ENCODE measurements around the gene GPHA2. TPM values are rescaled to one million over a fixed set of nuclear protein-coding genes. Genes with fewer than 3 reads are reported as not detected.

The GPHA2 gene
- total RNA-seq, 1 donor from 2014 or later: not detected

DNA sequence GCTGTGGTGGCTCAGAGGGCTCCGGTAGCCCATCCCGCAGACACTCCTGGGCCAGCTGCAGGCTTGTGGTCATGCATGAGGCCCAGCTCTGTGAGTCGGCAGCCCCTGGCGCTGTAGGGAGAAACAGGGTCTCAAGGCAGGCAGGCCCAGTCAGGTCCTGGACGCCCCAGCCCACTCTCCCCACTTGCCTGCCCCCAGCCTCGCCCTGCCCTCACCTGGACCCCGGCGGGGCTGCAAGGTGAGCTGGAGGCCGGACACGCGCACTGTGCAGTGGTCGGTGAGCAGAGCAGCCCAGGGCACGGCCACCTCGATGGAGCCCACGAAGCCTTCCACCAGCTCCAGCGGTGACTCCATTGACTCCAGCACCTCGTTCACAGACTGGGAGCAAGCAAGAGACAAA, 21.6 kb downstream of the GPHA2 start:
- DNase-seq (ENCODE audit: low spot score): no peak
- intact Hi-C loops (cut with DNase I): no loop called here

DNA sequence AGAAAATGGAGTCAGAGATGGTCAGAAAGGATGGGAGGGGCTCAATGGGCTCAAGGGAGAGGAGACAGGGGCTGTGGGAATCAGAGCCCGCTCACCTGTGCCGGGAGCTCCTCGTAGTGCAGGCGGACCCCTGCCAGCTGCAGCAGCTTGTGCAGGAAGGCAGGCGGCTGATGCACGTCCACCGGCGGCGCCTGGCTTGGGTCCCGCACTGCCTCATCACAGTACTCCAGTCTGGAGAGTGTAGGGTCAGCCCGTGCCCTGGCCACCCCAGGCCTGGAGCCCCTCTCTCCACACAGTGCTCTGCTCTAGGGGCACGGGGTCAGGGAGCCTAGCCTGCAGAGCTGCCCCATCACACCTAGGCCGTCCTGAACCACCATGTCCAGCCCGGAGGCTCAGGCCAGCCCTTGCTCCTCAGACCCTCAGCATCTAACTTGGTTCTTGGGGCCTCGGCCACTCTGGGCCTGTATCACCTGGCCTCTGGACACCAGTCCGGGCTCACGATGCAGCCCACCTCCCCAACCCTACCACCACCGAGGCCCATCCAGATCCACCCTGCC, 22.4 kb downstream of the GPHA2 start:
- DNase-seq (ENCODE audit: low spot score): no peak
- intact Hi-C loops (cut with DNase I): no loop called here

DNA sequence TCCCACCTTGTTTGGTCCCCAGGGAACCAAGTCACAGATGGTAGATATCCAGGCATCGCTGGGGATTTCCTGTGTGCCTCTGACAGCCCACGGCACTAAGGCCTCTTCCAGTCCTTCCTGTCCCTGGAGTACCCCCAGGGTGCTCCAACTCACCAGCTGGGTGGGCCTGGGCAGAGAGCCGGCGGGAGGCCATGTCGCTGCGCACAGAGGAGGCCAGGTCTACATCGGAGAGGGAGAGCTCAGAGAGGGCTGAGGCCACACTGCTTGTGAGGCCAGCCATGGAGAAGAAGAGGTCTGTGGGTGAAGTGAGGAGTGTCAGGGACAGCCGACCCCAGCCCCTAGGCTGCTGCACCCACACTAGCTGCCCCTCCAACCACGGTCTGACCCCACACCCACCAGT, 24.0 kb downstream of the GPHA2 start:
- intact Hi-C loops (cut with DNase I): no loop called here

DNA sequence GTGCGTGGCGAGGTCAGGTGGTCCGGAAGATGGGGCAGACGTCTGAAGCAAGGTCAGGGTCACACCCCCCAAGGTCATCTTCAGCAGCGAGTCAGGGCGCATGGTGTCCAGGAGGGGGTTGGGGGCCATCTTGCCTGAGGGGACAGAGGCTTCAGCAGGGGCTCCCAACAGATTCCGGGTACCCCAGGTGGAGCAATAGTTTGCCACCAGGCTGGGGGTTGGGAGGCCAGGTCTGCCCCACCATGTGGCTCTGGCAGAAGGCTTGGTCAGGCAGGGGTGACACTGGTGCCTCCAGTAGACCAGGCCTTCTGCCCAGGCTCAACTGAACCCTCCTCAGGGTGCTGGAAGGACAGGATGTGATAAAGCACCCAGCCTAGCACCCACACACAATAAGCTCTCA, 24.6 kb downstream of the GPHA2 start:
- intact Hi-C loops (cut with DNase I): no loop called here

More for the DNA sequence above, 24.0 kb downstream of the GPHA2 start:
- DNase-seq (ENCODE audit: low spot score): no peak

DNA sequence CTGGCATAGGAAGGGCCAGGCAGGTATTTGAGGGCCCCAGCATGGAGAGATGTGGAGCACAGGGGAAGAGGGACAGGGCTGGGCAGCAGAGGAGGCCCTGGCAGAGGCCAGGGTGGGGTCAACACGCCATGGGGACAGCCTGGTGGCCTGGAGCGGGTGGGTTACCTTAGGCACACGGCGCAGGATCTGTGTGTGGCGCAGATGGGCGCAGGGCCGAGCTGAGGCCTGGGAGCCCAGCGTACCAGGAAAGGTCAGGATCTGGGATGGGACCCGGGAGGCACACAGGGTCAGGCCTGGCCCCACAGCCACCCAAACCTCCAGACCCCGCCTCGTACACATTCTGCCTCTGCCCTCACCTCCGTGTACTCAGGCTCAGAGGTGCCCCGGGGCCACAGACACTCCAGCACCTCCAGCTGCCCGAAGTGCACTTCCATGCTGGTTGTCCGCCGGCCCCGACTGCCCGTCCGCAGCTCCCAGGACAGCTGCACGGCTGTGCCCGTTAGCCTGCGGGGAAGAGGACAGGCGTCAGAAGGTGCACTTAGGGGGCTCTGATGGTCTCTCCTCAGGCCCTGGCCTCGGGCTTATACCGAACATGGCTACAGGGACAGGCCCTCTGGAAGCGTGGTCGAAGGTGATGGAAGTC, 25.1 kb downstream of the GPHA2 start:
- intact Hi-C loops (cut with DNase I): no loop called here
- DNase-seq (ENCODE audit: low spot score): no peak

More for the DNA sequence above, 24.6 kb downstream of the GPHA2 start:
- no peak for DNase-seq (ENCODE audit: low spot score)

DNA sequence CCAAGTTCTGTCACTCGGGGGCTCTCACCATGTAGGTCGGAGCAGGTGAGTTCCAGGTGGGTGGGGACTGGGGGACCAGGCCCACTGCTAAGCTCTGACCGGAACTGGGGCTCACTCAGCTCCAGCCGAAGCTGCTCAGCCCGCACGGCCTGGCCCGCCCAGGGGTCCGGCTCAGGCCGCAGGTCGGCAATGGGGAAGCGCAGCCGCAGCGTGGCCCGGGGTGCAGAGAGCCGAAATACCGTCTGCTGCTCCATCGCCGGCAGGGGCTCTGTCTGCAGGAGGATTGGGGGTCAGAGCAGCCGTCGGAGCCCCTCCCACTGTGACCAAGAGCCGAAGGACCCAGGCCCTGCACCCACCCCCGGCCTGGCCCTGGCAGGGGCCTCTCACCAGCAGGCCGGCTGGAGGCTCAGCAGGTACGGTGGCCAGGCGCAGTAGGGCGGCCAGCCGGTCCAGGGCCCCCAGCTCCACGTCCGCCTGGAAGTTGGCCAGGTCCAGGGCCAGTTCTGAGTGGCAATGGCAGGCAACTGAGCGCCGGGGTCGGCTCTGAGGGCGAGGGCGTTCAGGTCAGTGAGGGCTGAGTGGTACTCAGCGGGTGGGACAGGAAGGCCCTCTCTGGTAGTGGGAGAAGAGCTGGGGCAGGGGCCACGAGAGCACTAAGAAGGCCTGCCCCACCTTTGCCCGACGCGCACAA, 25.9 kb downstream of the GPHA2 start:
- intact Hi-C loops (cut with DNase I): no loop called here
- DNase-seq (ENCODE audit: low spot score): no peak

DNA sequence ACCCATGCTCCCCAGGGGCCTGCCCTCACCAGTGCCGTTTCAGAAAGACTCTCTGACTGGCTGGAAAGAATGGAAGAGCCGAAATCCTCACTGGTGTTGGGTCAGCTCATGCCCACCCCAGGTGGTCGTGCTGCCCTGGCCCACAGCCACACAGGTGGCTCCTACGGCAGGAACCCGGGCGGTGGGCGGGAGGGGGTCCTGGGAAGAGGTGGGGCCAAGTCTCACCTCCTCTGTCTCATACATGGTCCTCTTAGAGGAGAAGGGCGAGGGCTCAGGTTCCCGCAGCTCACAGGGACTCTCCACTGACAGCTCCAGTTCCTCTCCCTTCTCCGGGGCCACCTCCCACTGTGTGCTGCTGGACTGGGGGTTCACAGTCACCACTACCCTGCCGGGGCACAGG, 26.9 kb downstream of the GPHA2 start:
- intact Hi-C loops (cut with DNase I): no loop called here

DNA sequence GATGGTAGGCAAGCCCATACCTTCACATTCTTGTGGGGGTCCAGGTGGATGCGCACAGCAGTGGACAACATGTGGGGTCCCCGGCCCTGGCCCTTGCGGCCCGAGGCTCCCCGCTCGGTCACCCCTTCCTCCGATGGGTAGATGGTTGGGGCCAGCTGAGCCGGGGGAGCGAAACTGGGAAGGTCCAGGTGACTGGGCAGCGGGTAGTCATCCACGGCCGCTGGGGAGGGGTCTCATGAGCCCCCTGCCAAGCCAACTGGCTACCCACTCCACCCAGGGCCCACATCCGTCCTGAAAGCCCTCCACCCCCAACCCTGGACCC, 29.4 kb downstream of the GPHA2 start:
- no peak for DNase-seq (ENCODE audit: low spot score)

More for the DNA sequence above, 26.9 kb downstream of the GPHA2 start:
- no peak for DNase-seq (ENCODE audit: low spot score)

DNA sequence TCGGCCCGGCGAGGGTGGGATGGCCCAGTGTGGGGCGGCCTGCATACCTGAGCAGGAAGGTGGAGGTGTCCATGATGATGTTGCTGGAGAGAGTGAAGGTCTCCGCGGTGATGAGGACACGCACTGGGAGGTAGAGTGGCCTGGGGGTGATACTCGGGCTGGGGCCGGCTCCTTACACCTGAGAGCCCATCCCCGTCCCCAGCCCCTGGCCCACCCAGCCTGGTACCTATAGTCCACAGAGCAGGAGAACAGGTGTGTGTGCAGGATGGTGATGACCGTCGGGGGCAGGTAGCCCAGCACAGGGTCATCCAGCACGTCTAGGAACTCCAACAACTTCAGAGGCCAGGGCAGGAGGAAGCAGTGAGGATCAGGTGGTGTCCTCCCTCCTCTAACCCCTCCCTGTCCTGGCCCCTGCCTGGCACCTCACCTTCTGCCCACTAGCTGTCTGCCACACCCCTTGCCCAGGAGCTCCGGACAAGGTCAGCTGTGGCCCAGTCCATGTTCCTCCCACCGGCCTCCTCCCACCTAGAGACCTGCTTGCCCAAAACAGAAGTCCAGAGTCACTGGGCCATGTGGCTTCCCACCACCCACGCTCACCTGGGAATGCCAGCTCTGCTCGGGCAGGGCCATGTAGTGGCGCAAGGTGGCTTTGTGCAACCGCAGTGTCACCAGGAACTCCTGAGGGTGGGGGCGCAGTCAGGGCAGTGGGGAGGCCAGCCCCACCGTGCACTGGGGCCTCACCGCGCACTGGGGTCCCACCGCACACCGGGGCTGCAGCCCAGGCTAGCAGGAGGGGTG, 30.0 kb downstream of the GPHA2 start:
- intact Hi-C loops (cut with DNase I): no loop called here
- DNase-seq (ENCODE audit: low spot score): no peak

More for the DNA sequence above, 29.4 kb downstream of the GPHA2 start:
- intact Hi-C loops (cut with DNase I): no loop called here

DNA sequence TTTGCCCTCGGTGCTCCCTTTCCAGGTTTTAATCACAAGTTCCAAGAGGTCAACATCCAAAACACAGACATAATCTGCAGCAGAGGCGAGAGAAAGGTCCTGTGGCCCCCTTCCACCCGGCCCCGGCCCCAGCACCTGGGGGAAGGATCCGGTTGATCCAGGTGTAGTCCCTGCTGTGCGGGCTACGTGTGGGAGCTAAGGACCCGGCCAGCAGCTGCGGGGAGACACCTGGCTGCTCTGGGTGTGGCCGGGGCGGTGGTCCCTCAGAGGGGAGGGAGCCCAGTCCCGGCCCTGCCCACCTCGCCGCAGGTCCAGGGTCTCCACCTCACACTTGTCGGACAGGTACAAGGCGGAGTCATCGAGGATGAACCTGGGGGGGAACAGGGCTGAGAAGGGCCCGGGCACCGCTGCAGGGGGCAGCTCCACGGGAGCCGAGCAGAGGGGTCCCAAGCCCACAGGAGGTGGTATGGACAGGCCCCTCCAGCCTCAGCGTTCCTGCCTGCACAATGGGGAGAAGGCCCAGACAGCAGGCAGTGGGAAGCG, 32.3 kb downstream of the GPHA2 start:
- no peak for DNase-seq (ENCODE audit: low spot score)
- intact Hi-C loops (cut with DNase I): no loop called here

DNA sequence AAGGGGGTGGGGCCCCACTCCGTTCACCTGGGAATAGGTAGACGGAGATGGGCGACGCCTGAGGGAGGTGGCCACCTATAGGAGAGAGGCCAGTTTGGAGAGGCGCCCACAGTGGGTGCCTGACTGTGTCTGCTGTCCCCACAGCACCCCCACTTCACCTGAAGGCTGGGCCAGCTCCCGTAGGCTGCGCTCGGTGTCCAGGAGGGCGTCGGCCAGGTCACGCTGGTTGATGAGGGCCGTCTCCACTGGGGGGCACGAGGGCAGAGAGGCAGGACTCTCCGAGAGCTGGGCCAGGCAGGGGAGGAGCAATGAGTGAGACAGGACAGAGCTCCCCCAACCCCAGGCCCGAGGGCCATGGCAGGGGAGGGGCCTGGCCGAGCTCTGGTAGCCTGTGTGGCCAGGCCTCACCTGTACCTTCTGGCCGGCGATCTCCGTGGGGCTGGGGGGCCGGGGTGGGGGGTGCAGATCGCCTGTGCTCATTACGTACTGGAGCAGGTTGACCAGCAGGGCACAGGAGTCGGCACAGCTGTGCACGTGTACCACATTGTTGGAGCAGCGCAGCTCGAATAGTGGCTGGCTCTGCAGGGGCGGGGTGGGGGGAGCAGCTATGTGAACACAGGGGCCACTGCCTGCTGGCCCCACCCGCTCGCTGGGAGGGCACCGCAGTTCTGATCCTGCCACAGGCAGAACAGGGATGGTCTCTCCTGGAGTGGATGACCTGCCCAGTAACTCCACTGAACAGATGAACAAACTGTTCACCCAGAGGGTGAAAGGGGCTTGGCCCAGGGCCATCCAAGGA, 33.4 kb downstream of the GPHA2 start:
- DNase-seq (ENCODE audit: low spot score): no peak
- intact Hi-C loops (cut with DNase I): no loop called here

DNA sequence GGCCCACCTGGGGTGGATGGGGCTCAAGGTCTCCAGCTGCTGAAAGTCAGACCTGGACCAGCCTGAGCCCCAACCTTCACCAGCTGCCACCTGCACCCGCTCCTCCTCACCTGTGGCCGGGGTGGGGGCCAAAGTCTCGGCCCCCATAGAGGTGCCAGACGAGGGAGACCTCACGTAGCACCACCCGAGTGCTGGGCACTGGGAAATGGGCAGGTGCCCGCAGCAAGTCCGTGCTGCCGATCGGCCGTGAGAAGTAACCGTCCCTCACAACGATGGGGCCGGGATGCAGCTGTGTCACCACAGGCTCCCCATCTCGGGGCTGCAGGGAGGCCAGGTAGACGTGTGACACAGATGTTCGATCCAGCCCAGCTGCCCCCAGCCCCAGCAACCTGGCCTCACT, 34.9 kb downstream of the GPHA2 start:
- intact Hi-C loops (cut with DNase I): no loop called here
- DNase-seq (ENCODE audit: low spot score): no peak

DNA sequence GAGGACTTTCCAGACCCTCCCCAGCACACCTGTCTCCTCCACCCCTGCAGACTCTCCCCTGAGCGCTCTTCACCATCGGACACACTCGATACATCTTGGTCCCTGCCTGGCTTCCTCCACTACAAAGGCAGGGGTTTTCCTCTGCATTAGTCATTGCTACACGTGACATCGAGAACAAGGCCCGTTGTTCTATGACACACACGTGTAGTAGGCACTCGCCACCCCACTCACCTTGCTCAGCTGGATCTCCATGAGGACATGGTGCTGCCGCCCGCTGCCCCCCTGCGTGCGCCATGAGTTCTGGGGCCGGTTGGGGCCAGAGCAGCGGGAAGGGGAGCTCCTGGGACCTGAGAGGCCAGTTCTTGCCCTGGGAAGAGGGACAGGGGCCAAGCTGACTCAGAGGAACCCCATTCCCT, 35.4 kb downstream of the GPHA2 start:
- intact Hi-C loops (cut with DNase I): no loop called here

DNA sequence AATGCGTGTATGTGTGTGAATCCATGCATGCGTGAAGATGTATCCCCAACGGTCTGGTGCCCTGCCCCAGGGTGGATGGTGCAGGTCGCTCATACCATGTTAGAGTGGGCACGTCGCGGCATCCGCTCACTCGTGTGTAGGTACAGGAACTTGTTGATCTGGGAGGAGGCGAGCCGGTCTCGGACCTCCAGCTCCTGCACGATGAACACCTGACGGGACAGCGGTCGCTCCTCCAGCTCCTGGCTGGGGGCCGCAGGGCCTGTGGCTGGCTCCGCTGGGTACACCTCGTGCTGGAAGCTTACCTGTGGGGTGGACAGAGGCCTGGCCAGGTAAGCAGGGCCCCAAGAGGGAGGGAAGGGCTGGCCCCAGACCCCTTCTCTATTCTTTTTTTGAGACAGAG, 37.2 kb downstream of the GPHA2 start:
- intact Hi-C loops (cut with DNase I): no loop called here
- no peak for DNase-seq (ENCODE audit: low spot score)

More for the DNA sequence above, 35.4 kb downstream of the GPHA2 start:
- DNase-seq (ENCODE audit: low spot score): no peak

DNA sequence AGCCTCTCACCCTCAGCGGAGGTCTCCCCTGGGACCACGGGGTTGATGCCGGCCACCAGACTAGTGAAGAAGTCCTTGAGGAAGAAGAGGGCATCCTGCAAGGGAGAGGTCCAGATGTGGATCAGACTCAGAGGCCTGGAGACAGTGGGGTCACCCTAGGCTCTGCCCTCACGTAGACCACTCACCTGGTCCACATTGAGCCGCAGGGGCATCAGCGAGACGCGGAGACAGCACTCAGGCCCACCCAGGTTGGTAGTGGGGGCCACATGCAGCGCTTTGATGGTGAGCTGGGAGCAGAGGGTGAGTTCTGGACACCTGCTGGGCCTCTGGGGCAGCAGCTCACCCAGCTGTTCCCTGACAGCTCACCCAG, 37.6 kb downstream of the GPHA2 start:
- intact Hi-C loops (cut with DNase I): no loop called here
- DNase-seq (ENCODE audit: low spot score): no peak

DNA sequence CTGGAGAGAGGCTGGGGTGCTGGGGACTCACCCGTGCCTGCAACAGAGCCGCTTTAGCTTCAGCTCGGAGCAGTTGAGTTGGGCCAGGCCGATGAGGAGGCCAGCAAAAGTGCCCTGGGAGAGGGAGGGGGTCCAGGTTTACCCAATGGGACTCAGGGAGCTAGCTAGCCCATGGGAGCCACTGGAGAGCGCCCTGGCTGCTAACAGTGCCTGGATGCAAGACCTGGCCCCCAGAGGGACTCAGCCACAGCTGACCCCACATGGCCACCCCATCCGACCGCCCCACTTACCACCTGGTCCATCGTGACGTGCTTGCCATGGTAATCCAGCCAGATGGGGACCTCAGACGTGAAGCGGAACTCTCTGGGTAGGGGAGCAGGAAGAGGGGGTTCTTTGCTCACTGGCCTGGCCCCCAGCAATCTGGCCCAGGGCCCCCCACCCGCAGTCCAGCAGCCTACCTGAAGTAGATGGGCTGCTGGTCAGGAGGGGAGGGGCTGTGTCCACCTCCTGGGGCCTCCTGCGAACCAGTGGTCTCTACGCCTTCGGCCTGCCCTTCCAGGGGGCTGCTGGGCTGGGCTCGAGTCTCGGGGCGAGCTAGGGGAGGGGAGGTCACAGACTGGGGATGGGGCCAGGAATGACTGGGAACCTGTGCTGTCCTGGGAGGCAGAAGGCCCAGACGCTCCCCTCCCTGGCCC, 38.2 kb downstream of the GPHA2 start:
- intact Hi-C loops (cut with DNase I): no loop called here
- DNase-seq (ENCODE audit: low spot score): no peak

DNA sequence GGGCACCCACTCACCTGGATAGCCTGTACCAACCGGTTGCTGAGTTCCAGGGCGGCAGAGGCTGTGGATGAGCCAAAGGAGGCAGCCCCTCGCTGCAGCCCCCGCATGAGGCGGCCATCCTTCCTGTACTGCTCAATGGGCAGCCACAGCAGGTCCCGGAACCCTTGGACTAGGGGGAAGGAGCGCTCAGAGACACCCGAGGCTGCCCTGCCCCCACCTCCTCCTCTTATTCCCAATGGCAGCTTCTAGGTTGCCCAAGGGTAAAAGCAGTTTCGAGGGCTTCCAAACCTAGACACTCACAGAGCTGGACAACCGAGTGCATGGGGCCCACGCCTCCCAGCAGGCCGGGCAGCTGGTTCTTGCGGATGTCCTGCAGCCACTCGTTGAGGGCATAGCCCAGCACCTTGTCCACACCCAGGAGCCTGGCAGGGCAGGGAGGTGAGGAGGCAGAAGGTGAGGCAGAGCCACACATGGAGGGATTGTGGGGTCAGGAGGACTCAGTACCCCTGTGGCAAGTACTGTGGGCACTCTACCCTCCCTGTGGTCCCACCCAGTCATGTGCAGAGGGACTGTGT, 39.2 kb downstream of the GPHA2 start:
- intact Hi-C loops (cut with DNase I): no loop called here
- no peak for DNase-seq (ENCODE audit: low spot score)

DNA sequence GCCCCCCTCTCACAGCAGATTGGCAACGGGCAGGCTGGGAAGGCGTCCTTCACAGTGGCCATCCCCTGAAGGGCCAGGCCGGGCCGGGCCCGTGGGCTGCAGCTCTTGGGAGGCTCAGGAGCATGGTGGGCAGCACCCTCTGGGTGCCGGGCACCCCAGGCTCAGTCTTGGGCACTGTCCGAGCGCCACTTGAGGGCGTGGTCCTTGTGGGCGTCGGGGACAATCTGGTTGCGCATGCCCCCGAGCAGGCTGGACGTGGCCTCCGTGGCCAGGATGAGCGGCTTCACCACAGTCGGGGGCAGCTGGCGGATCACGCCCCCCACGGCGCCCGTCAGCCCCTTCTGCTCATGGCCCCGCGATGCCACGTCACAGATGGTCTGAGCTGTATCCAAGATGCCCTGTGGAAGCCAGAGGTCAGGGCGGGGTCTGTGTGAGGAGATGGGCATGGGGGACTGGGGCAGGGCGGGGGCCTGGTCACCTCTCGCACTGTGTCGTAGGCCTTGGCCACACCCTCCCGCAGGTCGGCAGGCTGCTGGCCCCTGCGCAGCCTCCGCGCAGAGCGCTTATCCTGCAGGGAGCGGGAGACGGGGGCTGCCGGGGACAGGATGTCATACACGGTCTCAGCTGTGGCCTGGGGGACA, 40.8 kb downstream of the GPHA2 start:
- DNase-seq (ENCODE audit: low spot score): no peak
- intact Hi-C loops (cut with DNase I): loop anchor here (1.0 kb wide), 1 partner anchor 48 kb away; no protein-coding TSS in a partner anchor
